Right lobe of liver (tissue), 6 donors: ENCODE measurements around the gene ADORA3. TPM values are rescaled to one million over a fixed set of nuclear protein-coding genes. Genes with fewer than 3 reads are reported as not detected.

Experiments
- ATAC-seq, 4 donors: fragments of 200-7000 bp; cut with Tn5 transposase; one replicate each; pipeline ENCODE4 v1.9.1; 2020; ENCODE audit warnings: mild to moderate bottlenecking in 4 of 4, moderate library complexity in 4 of 4
- DNase-seq, 3 donors: peaks; one replicate each; pipeline ENCODE4 v3.0.0-alpha.2; 2020
- H3K27ac ChIP-seq, 3 donors: fragments of 200-600 bp; one replicate each; pipeline ENCODE4 v1.8.0; 2022
- H3K27me3 ChIP-seq, 2 donors: fragments of 200-600 bp; one replicate each; pipeline ENCODE4 v1.8.0; 2022
- H3K36me3 ChIP-seq, 4 donors: fragments of 200-600 bp; sonication (generic) in 1 of 4; one replicate each; pipeline versions ENCODE4 v1.5.1 to v1.8.0; 2017 to 2022; ENCODE audit warnings: control low read depth in 1 of 4
- H3K4me1 ChIP-seq, 4 donors: fragments of 200-600 bp; sonication (generic) in 1 of 4; one replicate each; pipeline versions ENCODE4 v1.5.1 to v1.8.0; 2017 to 2022; ENCODE audit warnings: control low read depth in 1 of 4
- H3K4me3 ChIP-seq, 3 donors: fragments of 200-600 bp; one replicate each; pipeline ENCODE4 v1.8.0; 2022
- H3K9me3 ChIP-seq, 4 donors: fragments of 200-600 bp; sonication (generic) in 1 of 4; one replicate each; pipeline versions ENCODE4 v1.5.1 to v1.8.0; 2017 to 2022; ENCODE audit warnings: control low read depth in 1 of 4
- CTCF ChIP-seq, 4 donors: fragments of 200-600 bp in 3 of 4; fragments of 450-650 bp in 1 of 4; IDR thresholded peaks; one replicate each; pipeline versions ENCODE4 v1.5.1 to v1.8.0; 2016 to 2022; ENCODE audit warnings: antibody characterized with exemption in 4 of 4, mild to moderate bottlenecking in 2 of 4
- POLR2A ChIP-seq: fragments of 450-650 bp; IDR thresholded peaks from one replicate; pipeline ENCODE4 v1.6.1; 2017; ENCODE audit warnings: antibody characterized with exemption, mild to moderate bottlenecking
- WGBS: methylation state at CpG from one replicate; pipeline ENCODE4 v1.1.6; 2018; ENCODE audit warnings: low coverage, low lambda C conversion rate; ENCODE audit not compliant: insufficient coverage; ENCODE audit errors: missing lambda C conversion rate; 5-methylcytosine and 5-hydroxymethylcytosine counted together
- intact Hi-C, 2 donors: fragments of 100-400 bp; cut with DNase I; formaldehyde crosslinking; loops; one replicate each; pipeline versions ENCODE4 v1.11.2 to v1.14.1; 2022
- total RNA-seq, 6 experiments: library from RNA; depleted of rRNA in 2 of 6; stranded (reverse); fragments of >200 nt in 2 of 6; fragmentation: NEBNext Ultra II Directional in 3 of 6; extraction: Animal tissue kit (Norgen Biotek cat#: 25700) in 3 of 6; gene quantifications; one replicate each; pipeline versions ENCODE4 v1.1.0 to v1.2.4, GENCODE V29; 2016 to 2023
- donor health status: DM: no; HTN: yes; CAD: no.
- donor health status: DM: no; HTN: no; CAD: no.
- donor health status: DM: no; HTN: no; CAD: no.
- donor health status: DM: no; HTN: yes; CAD: no.
- donor health status: DM: no; HTN: yes; CAD: no.

ADORA3 gene
- total RNA-seq, 6 experiments from 2014 or later: 2.7 to 6.3 (median 3.9) TPM

- H3K9me3 ChIP-seq: no peaks in the 10 kb centered on the region
- H3K36me3 ChIP-seq: no peaks in the 10 kb centered on the region
- intact Hi-C loops: loop anchor here (5.0 to 10.0 kb wide), 2 partner anchors 152 to 159 kb away; no protein-coding TSS in a partner anchor
- 33% methylated on average over 2 of the region's 6 CpGs for WGBS
- ATAC-seq (no peak), DNase-seq (no peak)
- peak overlapping the region in 2 of 3 donors; percentile 23 to 35 for H3K27ac ChIP-seq
- peaks cover 0 to 18% (median 13%) of the 10 kb centered on the region in 4 donors for H3K4me1 ChIP-seq
- no peak for TF ChIP-seq CTCF (IDR thresholded peaks at IDR 0.05)
- peak; percentile 24 for TF ChIP-seq POLR2A
- no peak overlapping the region for H3K4me3 ChIP-seq
- no peaks in the 10 kb centered on the region for H3K27me3 ChIP-seq
These were observed 2.2 kb upstream of the ADORA3 start for GRCh38 chr1:111505641-111506119.

- WGBS: 69% methylated on average over 4 of the region's 6 CpGs
- TF ChIP-seq POLR2A (no peak), CTCF (IDR thresholded peaks at IDR 0.05) (no peak)
- intact Hi-C loops: loop anchor here in 1 of 2 donors (10.0 kb wide), 1 partner anchor 161 kb away; no protein-coding TSS in a partner anchor
- no peaks in the 10 kb centered on the region for H3K9me3 ChIP-seq
- H3K27me3 ChIP-seq: no peaks in the 10 kb centered on the region
- no peak for ATAC-seq
- H3K4me1 ChIP-seq: peaks cover 0 to 6% (median 4%) of the 10 kb centered on the region in 4 donors
- H3K4me3 ChIP-seq: no peak overlapping the region
- DNase-seq: no peak
- H3K36me3 ChIP-seq: no peaks in the 10 kb centered on the region
- H3K27ac ChIP-seq: peak overlapping the region in 1 of 3 donors; percentile 13
These were observed 664 bp upstream of the ADORA3 start for GRCh38 chr1:111504097-111504496.

GRCh38 chr1:111501645-111502044 lies 1.8 kb downstream of the ADORA3 start:
- H3K27me3 ChIP-seq: no peaks in the 10 kb centered on the region
- DNase-seq (no peak), ATAC-seq (no peak)
- H3K4me1 ChIP-seq: no peaks in the 10 kb centered on the region
- TF ChIP-seq POLR2A (no peak), CTCF (IDR thresholded peaks at IDR 0.05) (no peak)
- intact Hi-C loops: loop anchor here in 1 of 2 donors (10.0 kb wide), 1 partner anchor 163 kb away; no protein-coding TSS in a partner anchor
- H3K4me3 ChIP-seq: peak overlapping the region in 1 of 3 donors; percentile 5
- H3K27ac ChIP-seq: no peak overlapping the region
- H3K9me3 ChIP-seq: no peaks in the 10 kb centered on the region
- no peaks in the 10 kb centered on the region for H3K36me3 ChIP-seq
- 63% methylated on average over 7 of the region's 7 CpGs for WGBS

GRCh38 chr1:111499026-111499785 lies 4.2 kb downstream of the ADORA3 start:
- Histone ChIP-seq H3K9me3 (no peaks in the 10 kb centered on the region), H3K4me3 (no peak overlapping the region), H3K36me3 (no peaks in the 10 kb centered on the region), H3K4me1 (no peaks in the 10 kb centered on the region), H3K27ac (no peak overlapping the region), H3K27me3 (no peaks in the 10 kb centered on the region)
- ATAC-seq: no peak
- intact Hi-C loops: no loop called here
- no peak for DNase-seq
- TF ChIP-seq POLR2A: no peak
- no peak for TF ChIP-seq CTCF (IDR thresholded peaks at IDR 0.05)
- WGBS: 85% methylated on average over 5 of the region's 5 CpGs
